Activated gamma-delta T cell treated with anti-CD3 and anti-CD28 coated beads, Interleukin-2, amount 50 U/mL, for 16 hours (primary cell): ENCODE data around the gene FAM234B.

Experiments used
- DNase-seq: peaks from one replicate; pipeline ENCODE4 v3.0.0-alpha.2; 2020; ENCODE audit warnings: low read depth

FAM234B gene, protein sequence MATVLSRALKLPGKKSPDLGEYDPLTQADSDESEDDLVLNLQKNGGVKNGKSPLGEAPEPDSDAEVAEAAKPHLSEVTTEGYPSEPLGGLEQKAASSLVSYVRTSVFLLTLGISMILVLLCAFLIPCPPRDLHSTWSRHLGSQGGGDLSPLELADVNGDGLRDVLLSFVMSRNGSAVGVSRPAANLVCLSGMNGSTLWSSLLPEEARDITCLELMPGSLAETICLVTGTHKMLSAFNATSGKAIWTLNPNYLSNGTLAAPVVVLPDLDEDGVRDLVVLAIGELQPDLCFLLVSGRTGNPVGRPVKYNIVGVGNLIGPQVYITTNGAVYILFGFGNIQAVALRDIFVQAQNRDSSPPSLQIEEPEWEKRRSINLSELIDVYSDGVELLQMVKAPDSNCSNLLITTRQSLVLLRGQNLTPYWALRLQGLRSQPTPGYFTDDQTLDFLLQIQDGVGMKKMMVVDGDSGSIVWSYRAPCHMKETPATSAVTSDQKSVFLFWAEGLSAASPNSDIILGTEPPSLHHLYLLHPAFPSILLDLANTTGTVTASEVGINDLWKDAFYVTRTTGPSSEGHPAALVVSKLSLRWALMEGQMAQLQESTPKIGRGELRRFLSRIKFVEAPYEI

GRCh38 chr12:13044002-13044905 lies at the start of gene FAM234B:
TSS of gene FAM234B (plus strand) at chr12:13044381. CDS start at chr12:13044404, 23 bp downstream.
- peak; percentile 51 for DNase-seq

DNA sequence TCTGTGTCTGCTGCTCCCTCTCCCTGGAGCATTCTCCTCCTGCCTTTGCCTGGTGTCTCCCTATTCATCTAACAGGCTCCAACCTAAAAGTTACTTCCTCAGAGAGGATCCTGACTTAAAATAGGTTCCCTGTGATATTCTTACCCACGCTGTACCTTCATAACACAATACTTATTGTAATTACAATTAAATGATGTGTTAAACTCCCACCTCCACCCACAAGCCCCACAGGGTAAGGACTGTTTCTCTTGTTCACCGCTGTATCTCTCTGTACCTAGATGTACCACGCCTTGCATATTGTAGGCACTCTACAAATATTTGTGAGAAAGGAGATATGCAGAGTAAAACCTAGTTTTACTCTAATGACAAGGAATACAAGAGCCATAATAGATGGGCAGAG lies 49.1 kb upstream of the FAM234B start:
- DNase-seq: no peak

- DNase-seq: no peak
Observed at GRCh38 chr12:12996209-12996608, 48.0 kb upstream of the FAM234B start.

DNA sequence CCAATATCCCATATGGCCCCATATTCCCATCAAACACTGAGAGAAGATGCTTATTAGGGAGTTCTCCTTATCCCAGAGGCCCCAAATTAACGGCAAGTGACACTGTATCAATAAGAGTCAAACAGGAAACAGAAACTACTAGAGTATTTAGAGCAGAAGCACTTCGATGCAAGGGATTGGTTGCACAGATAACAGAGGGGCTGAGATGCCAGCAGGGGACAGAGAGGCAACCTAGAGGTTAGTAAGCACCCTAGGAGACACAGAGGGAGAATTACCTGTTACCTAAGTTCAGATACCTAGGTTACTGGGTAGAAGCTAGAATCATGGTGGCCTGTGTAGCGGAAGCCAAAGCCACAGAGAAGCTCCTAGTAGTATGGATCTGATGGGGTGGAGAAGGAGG lies 47.0 kb upstream of the FAM234B start:
- no peak for DNase-seq

GRCh38 chr12:12997734-12998133 lies 46.4 kb upstream of the FAM234B start:
- no peak for DNase-seq

DNA sequence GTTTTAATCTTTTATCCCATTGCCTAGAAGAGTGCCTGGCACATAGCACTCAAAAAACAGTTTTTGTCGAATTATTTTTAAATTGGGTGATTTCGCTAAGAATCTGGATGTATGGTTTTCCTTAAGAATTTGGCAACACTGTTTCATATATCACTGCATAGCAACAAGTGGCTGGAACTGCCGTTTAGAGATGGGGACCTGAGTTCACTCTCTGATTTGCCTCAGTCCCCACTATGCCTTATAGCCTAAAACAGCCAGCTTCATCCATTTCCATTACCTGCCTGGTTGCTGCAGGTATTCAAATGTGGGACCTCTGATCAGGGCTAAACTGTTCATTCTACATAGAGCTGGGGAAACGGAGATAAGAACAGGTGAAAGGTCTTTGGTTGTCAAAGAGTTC lies 45.9 kb upstream of the FAM234B start:
- DNase-seq: no peak

DNA sequence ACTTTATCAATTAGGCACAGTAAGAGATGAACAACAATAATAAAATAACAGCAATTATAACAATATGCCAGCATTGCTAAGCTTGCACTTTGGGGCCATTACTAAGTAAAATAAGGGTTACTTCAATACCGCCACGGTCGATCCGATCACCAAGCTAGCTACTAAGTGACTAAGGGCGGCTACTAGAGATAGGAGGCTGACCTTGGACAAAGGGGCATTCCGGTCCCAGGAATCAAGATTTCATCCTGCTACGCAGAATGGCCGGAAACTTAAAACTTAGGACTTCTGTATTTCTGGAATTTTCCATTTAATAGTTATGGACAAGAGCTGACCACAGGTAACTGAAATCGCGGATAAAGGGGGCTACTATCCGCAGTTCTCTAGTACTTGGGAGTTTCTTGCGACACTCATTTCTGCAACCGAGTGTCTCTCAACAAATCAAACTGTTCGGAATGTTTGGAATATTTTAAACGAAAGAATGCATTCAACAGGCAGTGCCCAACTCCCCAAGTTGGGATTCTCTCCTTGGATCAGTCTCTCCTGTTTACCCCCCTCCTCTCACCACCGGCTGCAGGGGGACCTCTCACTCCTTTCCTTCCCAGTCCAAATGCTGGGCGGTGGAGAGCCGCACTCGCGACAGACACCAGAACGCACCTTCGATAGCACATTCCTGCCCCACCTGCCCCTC lies 44.8 kb upstream of the FAM234B start:
- DNase-seq: no peak

- DNase-seq: peak; percentile 94
Observed at GRCh38 chr12:12999959-13000615, 44.1 kb upstream of the FAM234B start, which contains the start of gene HEBP1. TSS of gene HEBP1 (minus strand) at chr12:13000265. CDS start at chr12:13000114, 151 bp downstream.

DNA sequence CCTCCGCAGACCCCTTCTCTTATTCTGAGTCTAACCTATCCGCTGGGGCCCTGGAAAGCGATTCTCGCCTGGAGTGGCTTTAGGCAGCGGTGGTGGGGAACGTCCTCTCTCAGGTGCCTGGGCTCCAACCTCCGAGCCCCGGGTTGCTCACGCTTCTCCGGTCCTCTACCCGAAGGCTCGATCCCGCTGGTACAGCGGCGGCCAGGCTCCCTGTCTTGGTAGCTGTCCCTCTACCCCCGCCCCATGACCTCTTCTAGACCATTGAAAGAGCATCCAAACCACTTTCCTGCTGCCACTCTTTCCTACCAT lies 43.6 kb upstream of the FAM234B start:
- no peak for DNase-seq

- DNase-seq: peak; percentile 3
Observed at GRCh38 chr12:13000925-13001774, 43.0 kb upstream of the FAM234B start.

DNA sequence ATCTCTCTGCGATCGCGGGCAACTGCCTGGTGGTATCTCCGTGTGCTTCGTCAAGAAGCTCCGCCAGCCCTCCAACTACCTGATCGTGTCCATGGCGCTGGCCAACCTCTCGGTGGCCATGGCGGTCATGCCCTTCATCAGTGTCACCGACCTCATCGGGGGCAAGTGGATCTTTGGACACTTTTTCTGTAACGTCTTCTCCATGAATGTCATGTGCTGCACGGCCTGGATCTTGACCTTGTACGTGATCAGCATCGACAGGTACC lies 42.5 kb upstream of the FAM234B start:
- no peak for DNase-seq

DNA sequence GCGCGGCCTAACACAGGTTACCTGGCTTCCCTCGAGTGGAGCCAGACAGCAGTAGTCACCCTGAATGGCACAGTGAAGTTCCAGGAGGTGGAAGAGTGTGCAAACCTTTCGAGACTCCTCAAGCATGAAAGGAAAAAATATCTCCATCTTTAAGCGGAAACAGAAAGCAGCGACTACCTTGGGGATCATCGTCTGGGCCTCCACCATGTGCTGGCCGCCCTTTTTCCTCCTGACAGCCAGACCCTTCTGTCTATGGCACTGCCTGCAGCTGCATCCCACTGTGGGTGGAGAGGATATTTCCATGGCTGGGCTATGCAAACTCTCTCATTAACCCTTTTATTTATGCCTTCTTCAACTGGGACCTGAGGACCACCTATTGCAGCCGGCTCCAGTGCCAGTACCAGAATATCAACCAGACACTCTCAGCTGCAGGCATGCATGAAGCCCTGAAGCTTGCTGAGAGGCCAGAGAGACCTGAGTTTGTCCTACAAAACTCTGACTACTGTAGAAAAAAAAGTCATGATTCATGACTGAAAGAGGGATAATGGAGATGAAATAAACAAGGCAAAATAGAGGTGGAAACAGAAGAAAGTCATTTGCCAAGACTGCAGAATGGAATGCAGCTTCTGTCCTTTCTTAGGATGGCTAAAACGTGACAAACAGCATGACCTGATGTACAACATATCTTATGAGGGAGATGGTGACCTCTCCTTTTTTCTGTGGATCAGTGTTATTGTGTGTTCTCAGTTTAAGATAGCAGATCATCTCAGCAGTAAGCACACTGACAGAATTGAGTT lies 41.7 kb upstream of the FAM234B start:
- DNase-seq: no peak

DNA sequence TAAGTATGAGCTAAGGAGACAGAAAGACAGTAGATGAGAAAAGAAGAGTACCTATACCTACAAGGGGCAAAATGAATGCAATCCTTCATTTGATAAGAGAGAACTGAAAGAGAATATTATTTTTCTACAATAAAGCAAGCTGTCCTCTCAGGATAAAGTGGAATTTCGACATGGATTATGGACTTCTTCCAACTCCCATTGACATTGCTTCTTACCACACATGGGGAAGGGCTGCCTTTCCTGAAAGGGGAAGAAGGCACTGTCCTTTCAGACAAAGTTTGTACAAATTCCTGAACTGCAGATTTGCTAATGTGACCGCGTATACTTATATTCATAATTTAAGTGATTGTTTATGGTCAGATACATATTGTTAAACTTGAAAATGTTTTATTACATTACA lies 39.8 kb upstream of the FAM234B start:
- no peak for DNase-seq

DNA sequence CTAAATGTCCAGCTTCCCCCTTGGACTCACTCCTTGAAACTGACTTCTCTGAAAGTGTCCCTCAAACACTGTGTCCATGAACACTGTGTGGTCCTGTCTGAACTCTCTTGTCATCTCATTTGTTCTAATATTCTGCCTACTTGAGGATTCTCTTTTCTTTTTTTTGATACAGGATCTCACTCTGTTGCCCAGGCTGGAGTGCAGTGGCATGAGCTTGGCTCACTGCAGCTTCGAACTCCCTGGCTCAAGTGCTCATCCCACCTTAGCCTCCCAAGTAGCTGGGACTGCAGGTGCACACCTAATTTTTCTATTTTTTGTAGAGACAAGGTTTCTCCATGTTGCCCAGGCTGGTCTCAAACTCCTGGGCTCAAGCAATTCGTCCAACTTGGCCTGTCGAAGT lies 39.2 kb upstream of the FAM234B start:
- no peak for DNase-seq

- no peak for DNase-seq
Observed at GRCh38 chr12:13005649-13006048, 38.5 kb upstream of the FAM234B start.

- no peak for DNase-seq
Observed at GRCh38 chr12:13007496-13008233, 36.5 kb upstream of the FAM234B start.

GRCh38 chr12:13008741-13009380 lies 35.3 kb upstream of the FAM234B start:
- DNase-seq: no peak

- no peak for DNase-seq
Observed at GRCh38 chr12:13011098-13011497, 33.1 kb upstream of the FAM234B start.

GRCh38 chr12:13022851-13023271 lies 21.3 kb upstream of the FAM234B start:
- no peak for DNase-seq
